Large intestine (tissue), 3 donors: Measurements from ENCODE around the gene NEK7. TPM values are rescaled to one million over a fixed set of nuclear protein-coding genes. Genes with fewer than 3 reads are reported as not detected.
"Not testable (repeated sequence)": the region's sequence is repeated elsewhere in the genome, so short reads cannot be mapped to it uniquely, and the experiment has no call there.

ENCODE experiments used
- DNase-seq, 2 donors: peaks; one replicate each; pipeline versions ENCODE4 v3.0.0 to v3.0.0-alpha.2; 2013
- H3K27ac ChIP-seq: one replicate; pipeline ENCODE4 v1.5.1; 2013; ENCODE audit warnings: low read length
- H3K27me3 ChIP-seq: 2 replicates; pipeline ENCODE4 v1.6.1; 2013; ENCODE audit warnings: low read length; ENCODE audit not compliant: control insufficient read depth, insufficient read depth
- H3K36me3 ChIP-seq: 2 replicates; pipeline ENCODE4 v1.6.1; 2013; ENCODE audit warnings: low read length; ENCODE audit not compliant: control insufficient read depth, insufficient read depth
- H3K4me1 ChIP-seq: one replicate; pipeline ENCODE4 v1.6.1; 2013; ENCODE audit warnings: low read length; ENCODE audit not compliant: control insufficient read depth, insufficient read depth
- H3K4me3 ChIP-seq: one replicate; pipeline ENCODE4 v1.5.1; 2013; ENCODE audit warnings: low read length
- H3K9me3 ChIP-seq: one replicate; pipeline ENCODE4 v1.6.1; 2013; ENCODE audit warnings: mild to moderate bottlenecking, low read depth, low read length, moderate library complexity; ENCODE audit not compliant: control insufficient read depth
- WGBS: methylation state at CpG from one replicate; pipeline ENCODE4 v1.1.5; 2013; ENCODE audit warnings: low lambda C conversion rate; ENCODE audit not compliant: insufficient coverage; 5-methylcytosine and 5-hydroxymethylcytosine counted together
- polyA plus RNA-seq: library from polyadenylated mRNA; unstranded; fragments of 120-200 nt; gene quantifications from one replicate; pipeline ENCODE4 v1.2.1, GENCODE V29; 2013

NEK7 gene
- polyA plus RNA-seq, 1 donor: 43.2 TPM

- Histone ChIP-seq H3K4me3 (no peak overlapping the region), H3K9me3 (no peaks in the 10 kb centered on the region), H3K27ac (no peak overlapping the region), H3K27me3 (no peaks in the 10 kb centered on the region), H3K36me3 (peaks cover 3% of the 10 kb centered on the region), H3K4me1 (no peaks in the 10 kb centered on the region)
- DNase-seq: no peak
- 67% methylated on average over 3 of the region's 3 CpGs for WGBS
These were observed 147.6 kb downstream of the NEK7 start for GRCh38 chr1:198304431-198304830.

GRCh38 chr1:198314817-198315216 is 158.0 kb downstream of the NEK7 start:
- WGBS: no CpG with 5 or more reads among the region's 15 CpGs
- not testable (repeated sequence) for DNase-seq, H3K9me3 ChIP-seq

GRCh38 chr1:198315331-198315730 is 158.5 kb downstream of the NEK7 start:
- H3K9me3 ChIP-seq, H3K4me3 ChIP-seq, H3K27me3 ChIP-seq, DNase-seq, H3K4me1 ChIP-seq, H3K36me3 ChIP-seq, H3K27ac ChIP-seq: not testable (repeated sequence)
- WGBS: 100% methylated on average over 1 of the region's 8 CpGs

More at GRCh38 chr1:198314817-198315216, 158.0 kb downstream of the NEK7 start:
- not testable (repeated sequence) for H3K4me1 ChIP-seq, H3K36me3 ChIP-seq, H3K27me3 ChIP-seq, H3K27ac ChIP-seq, H3K4me3 ChIP-seq

DNA sequence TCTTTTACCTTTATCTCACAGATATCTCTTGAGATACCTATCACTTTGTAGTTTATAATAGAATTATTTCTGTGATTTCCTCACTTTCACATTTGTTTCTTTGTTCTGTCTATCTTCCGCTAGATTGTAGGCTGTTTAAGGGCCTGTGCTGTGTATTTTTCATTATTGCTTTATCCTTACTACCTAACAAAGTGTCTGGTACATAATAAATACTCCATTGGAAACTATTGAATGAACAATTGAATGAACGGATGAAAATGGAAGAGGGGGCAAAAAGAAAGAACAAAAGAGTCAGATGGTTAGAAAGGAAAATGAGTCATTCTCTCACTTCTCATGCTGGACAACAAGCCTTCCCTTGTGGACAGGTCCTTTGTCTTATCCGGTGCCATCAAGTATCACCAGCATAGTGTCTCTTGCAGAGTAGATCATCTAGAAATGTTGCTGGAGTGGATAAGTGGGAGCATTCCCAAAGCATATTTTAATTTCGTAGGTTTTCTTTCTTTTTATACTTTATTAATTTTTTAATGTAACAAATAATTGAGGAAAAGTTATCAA is 159.8 kb downstream of the NEK7 start:
- Histone ChIP-seq H3K9me3 (no peaks in the 10 kb centered on the region), H3K4me1 (no peaks in the 10 kb centered on the region), H3K27me3 (no peaks in the 10 kb centered on the region), H3K27ac (no peak overlapping the region), H3K4me3 (no peak overlapping the region), H3K36me3 (peaks cover 3% of the 10 kb centered on the region)
- DNase-seq: no peak
- 90% methylated on average over 2 of the region's 4 CpGs for WGBS

GRCh38 chr1:198318085-198318484 is 161.3 kb downstream of the NEK7 start:
- Histone ChIP-seq H3K4me1 (no peaks in the 10 kb centered on the region), H3K36me3 (peaks cover 3% of the 10 kb centered on the region), H3K27me3 (no peaks in the 10 kb centered on the region), H3K4me3 (no peak overlapping the region), H3K9me3 (no peaks in the 10 kb centered on the region), H3K27ac (no peak overlapping the region)
- 100% methylated on average over 1 of the region's 1 CpG for WGBS
- DNase-seq: no peak

- WGBS: 76% methylated on average over 2 of the region's 6 CpGs
- Histone ChIP-seq H3K9me3 (no peaks in the 10 kb centered on the region), H3K4me1 (no peaks in the 10 kb centered on the region), H3K27ac (no peak overlapping the region), H3K4me3 (no peak overlapping the region), H3K36me3 (peaks cover 3% of the 10 kb centered on the region), H3K27me3 (no peaks in the 10 kb centered on the region)
- DNase-seq: no peak
These were observed 164.0 kb downstream of the NEK7 start for GRCh38 chr1:198320759-198321158.

- H3K36me3 ChIP-seq: no peaks in the 10 kb centered on the region
- no peaks in the 10 kb centered on the region for H3K9me3 ChIP-seq
- 90% methylated on average over 3 of the region's 3 CpGs for WGBS
- H3K4me1 ChIP-seq: no peaks in the 10 kb centered on the region
- H3K27ac ChIP-seq: no peak overlapping the region
- no peak for DNase-seq
- H3K27me3 ChIP-seq: peaks cover 3% of the 10 kb centered on the region
- H3K4me3 ChIP-seq: no peak overlapping the region
These were observed 169.4 kb downstream of the NEK7 start for GRCh38 chr1:198326232-198326631.

GRCh38 chr1:198326915-198327314 is 170.1 kb downstream of the NEK7 start:
- H3K36me3 ChIP-seq: no peaks in the 10 kb centered on the region
- H3K27me3 ChIP-seq: peaks cover 3% of the 10 kb centered on the region
- no peak for DNase-seq
- H3K9me3 ChIP-seq: no peaks in the 10 kb centered on the region
- H3K27ac ChIP-seq: no peak overlapping the region
- H3K4me3 ChIP-seq: no peak overlapping the region
- H3K4me1 ChIP-seq: no peaks in the 10 kb centered on the region
- WGBS: 86% methylated on average over 1 of the region's 4 CpGs

GRCh38 chr1:198328458-198329032 is 171.7 kb downstream of the NEK7 start:
- 100% methylated on average over 1 of the region's 10 CpGs for WGBS
- H3K4me3 ChIP-seq: no peak overlapping the region

DNA sequence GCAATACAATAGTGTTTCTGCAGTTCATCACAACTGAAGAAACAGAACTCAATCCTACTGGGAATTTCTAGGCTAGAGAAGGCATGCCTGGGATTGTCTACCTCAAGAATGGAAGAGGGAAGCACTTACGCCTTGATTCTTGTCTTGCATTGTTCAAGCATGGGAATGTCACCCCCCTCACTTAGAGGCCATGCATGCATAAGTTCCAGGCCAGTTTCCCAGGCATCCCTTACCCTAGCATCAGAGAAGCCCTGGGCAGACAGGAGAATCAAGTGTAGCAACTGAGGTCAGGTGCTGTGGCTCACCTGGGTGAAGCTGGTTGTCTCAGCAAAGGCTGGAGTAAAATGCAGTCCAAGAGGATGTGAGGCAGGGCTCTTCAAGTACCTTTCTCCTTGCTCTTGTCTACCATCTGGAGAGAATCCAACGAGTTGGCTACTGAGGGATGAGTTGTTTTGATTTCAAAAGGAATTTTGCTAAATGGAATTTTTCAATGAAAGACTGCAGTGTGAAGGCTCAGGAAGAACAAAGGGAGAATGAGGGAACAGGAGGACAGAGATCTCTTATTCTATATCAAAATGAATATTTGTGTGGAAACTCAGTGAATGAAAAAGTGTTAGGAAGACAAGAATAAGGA is 174.3 kb downstream of the NEK7 start:
- Histone ChIP-seq H3K27me3 (peaks cover 3% of the 10 kb centered on the region), H3K27ac (no peak overlapping the region), H3K36me3 (no peaks in the 10 kb centered on the region), H3K9me3 (no peaks in the 10 kb centered on the region), H3K4me1 (no peaks in the 10 kb centered on the region), H3K4me3 (no peak overlapping the region)
- DNase-seq: no peak
- WGBS: no CpG with 5 or more reads among the region's 2 CpGs

More at GRCh38 chr1:198328458-198329032, 171.7 kb downstream of the NEK7 start:
- no peak for DNase-seq
- H3K9me3 ChIP-seq: no peaks in the 10 kb centered on the region
- H3K4me1 ChIP-seq: no peaks in the 10 kb centered on the region
- no peaks in the 10 kb centered on the region for H3K36me3 ChIP-seq
- H3K27ac ChIP-seq: no peak overlapping the region
- H3K27me3 ChIP-seq: peaks cover 3% of the 10 kb centered on the region

DNA sequence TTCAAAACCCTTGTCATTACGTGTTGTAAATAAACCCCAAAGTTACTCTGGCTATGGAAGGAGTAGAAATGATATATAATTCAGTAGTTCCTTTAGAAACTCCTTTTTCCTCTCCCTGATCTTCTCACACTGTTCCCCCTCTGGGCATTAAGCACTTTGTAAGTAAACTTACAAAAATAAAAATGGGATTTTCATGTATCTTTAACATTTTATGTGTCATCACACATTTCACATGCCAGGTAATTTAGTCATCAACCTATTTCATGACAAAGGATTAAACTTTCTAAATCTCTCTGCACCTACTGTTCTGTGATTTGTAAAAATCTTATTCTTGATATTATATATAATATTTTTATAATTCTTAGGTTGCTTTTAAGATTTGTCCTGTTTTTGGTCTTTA is 176.9 kb downstream of the NEK7 start:
- H3K36me3 ChIP-seq: no peaks in the 10 kb centered on the region
- no peaks in the 10 kb centered on the region for H3K4me1 ChIP-seq
- H3K27ac ChIP-seq: no peak overlapping the region
- DNase-seq: no peak
- peaks cover 3% of the 10 kb centered on the region for H3K27me3 ChIP-seq
- no peaks in the 10 kb centered on the region for H3K9me3 ChIP-seq
- no CpG with 5 or more reads among the region's 1 CpG for WGBS
- no peak overlapping the region for H3K4me3 ChIP-seq
